NCI-H82 treated with DMSO at 0.1 percent for 48 hours (cell line): ENCODE measurements around the gene G3BP2.
"Not testable (repeated sequence)": the region's sequence is repeated elsewhere in the genome, so short reads cannot be mapped to it uniquely, and the experiment has no call there.

Experiments
- DNase-seq: peaks from one replicate; lab custom pipeline; 2025; ENCODE audit not compliant: unreplicated experiment; lab: John Stamatoyannopoulos, UW

G3BP2 gene

GRCh38 chr4:75685546-75686189 lies 12.5 kb upstream of the G3BP2 start:
- no peak for DNase-seq

- no peak for DNase-seq
These were observed 10.4 kb upstream of the G3BP2 start for GRCh38 chr4:75683482-75684155.

GRCh38 chr4:75679876-75680575 lies 6.8 kb upstream of the G3BP2 start:
- DNase-seq: no peak

- DNase-seq: no peak
These were observed 5.8 kb upstream of the G3BP2 start for GRCh38 chr4:75678965-75679364.

GRCh38 chr4:75678473-75678872 lies 5.3 kb upstream of the G3BP2 start:
- DNase-seq: no peak

GRCh38 chr4:75675004-75675531 lies 1.9 kb upstream of the G3BP2 start:
- no peak for DNase-seq

- DNase-seq: no peak
These were observed 733 bp upstream of the G3BP2 start for GRCh38 chr4:75673959-75674328.

- peak; percentile 7 for DNase-seq
These were observed 667 bp downstream of the G3BP2 start for GRCh38 chr4:75672461-75673026.

- DNase-seq: no peak
These were observed 1.3 kb downstream of the G3BP2 start for GRCh38 chr4:75671802-75672421.

- DNase-seq: no peak
These were observed 4.6 kb downstream of the G3BP2 start for GRCh38 chr4:75668596-75668995.

GRCh38 chr4:75667636-75668035 lies 5.6 kb downstream of the G3BP2 start:
- not testable (repeated sequence) for DNase-seq

GRCh38 chr4:75666299-75666698 lies 6.9 kb downstream of the G3BP2 start:
- DNase-seq: no peak

- DNase-seq: not testable (repeated sequence)
These were observed 8.6 kb downstream of the G3BP2 start for GRCh38 chr4:75664604-75665003.

- DNase-seq: no peak
These were observed 10.6 kb downstream of the G3BP2 start for GRCh38 chr4:75662626-75663025.

- no peak for DNase-seq
These were observed 12.7 kb downstream of the G3BP2 start for GRCh38 chr4:75660491-75660890.

GRCh38 chr4:75659512-75660031 lies 13.6 kb downstream of the G3BP2 start:
- DNase-seq: no peak

- DNase-seq: no peak
These were observed 14.3 kb downstream of the G3BP2 start for GRCh38 chr4:75658876-75659275.

GRCh38 chr4:75655562-75655961 lies 17.6 kb downstream of the G3BP2 start:
- no peak for DNase-seq

- no peak for DNase-seq
These were observed 18.3 kb downstream of the G3BP2 start for GRCh38 chr4:75654905-75655304.

- DNase-seq: no peak
These were observed 19.2 kb downstream of the G3BP2 start for GRCh38 chr4:75653845-75654503.
